Measurements from ENCODE around the gene ATP4A.
A peak's percentile ranks its signal among the peaks of the same experiment; 100 is the strongest.

The ATP4A gene

GRCh38 chr19:35549174-35549788, 14.2 kb downstream of the ATP4A start:
- peak; percentile 85 for DNase-seq (ENCODE audit: low spot score)

GRCh38 chr19:35546532-35546931, 16.9 kb downstream of the ATP4A start:
- no peak for DNase-seq (ENCODE audit: low spot score)

- DNase-seq (ENCODE audit: low spot score), result peak; percentile 33
These were observed 17.5 kb downstream of the ATP4A start for GRCh38 chr19:35545855-35546381.

GRCh38 chr19:35545001-35545854, 18.2 kb downstream of the ATP4A start, which contains the start of gene TMEM147:
Gene TMEM147 (plus strand): TSS chr19:35545626. CDS start chr19:35545740, 114 bp downstream.
- peak; percentile 92 for DNase-seq (ENCODE audit: low spot score)

- DNase-seq (ENCODE audit: low spot score), result no peak
These were observed 19.2 kb downstream of the ATP4A start for GRCh38 chr19:35544110-35544802.

- DNase-seq (ENCODE audit: low spot score), result no peak
These were observed 20.0 kb downstream of the ATP4A start for GRCh38 chr19:35543280-35544109.

- no peak for DNase-seq (ENCODE audit: low spot score)
These were observed 21.2 kb downstream of the ATP4A start for GRCh38 chr19:35542209-35542608.

- no peak for DNase-seq (ENCODE audit: low spot score)
These were observed 23.0 kb downstream of the ATP4A start for GRCh38 chr19:35540356-35540927.

GRCh38 chr19:35539850-35540249, 23.6 kb downstream of the ATP4A start:
- DNase-seq (ENCODE audit: low spot score), result no peak

GRCh38 chr19:35539314-35539713, 24.1 kb downstream of the ATP4A start:
- DNase-seq (ENCODE audit: low spot score), result no peak

- DNase-seq (ENCODE audit: low spot score), result no peak
These were observed 28.5 kb downstream of the ATP4A start for GRCh38 chr19:35534803-35535480.

- peak; percentile 58 for DNase-seq (ENCODE audit: low spot score)
These were observed 29.6 kb downstream of the ATP4A start for GRCh38 chr19:35533822-35534392.

- DNase-seq (ENCODE audit: low spot score), result no peak
These were observed 30.1 kb downstream of the ATP4A start, which contains the start of gene GAPDHS for GRCh38 chr19:35533201-35533821. Gene GAPDHS (plus strand): TSS chr19:35533456. CDS start chr19:35533528, 72 bp downstream.

GRCh38 chr19:35531291-35531690, 32.2 kb downstream of the ATP4A start:
- no peak for DNase-seq (ENCODE audit: low spot score)

- DNase-seq (ENCODE audit: low spot score), result no peak
These were observed 33.9 kb downstream of the ATP4A start for GRCh38 chr19:35529241-35530218.

- no peak for DNase-seq (ENCODE audit: low spot score)
These were observed 35.0 kb downstream of the ATP4A start, which contains the start of gene SBSN for GRCh38 chr19:35528218-35529038. Gene SBSN (minus strand): TSS chr19:35528311. CDS start chr19:35528281, 30 bp downstream.

- peak; percentile 53 for DNase-seq (ENCODE audit: low spot score)
These were observed 37.6 kb downstream of the ATP4A start for GRCh38 chr19:35525873-35526272.

Measured in SW480 (cell line).